Hepatocyte (in vitro differentiated cells): Measurements from ENCODE around the gene SERPINB6.

ENCODE experiments used
- CTCF ChIP-seq: fragments of 200-600 bp; sonication (generic); IDR thresholded peaks from 2 replicates; pipeline ENCODE4 v1.5.1; 2016; ENCODE audit warnings: antibody characterized with exemption, mild to moderate bottlenecking; ENCODE audit not compliant: poor library complexity
- EZH2 ChIP-seq: fragments of 200-600 bp; sonication (generic); IDR thresholded peaks from 2 replicates; pipeline ENCODE4 v1.6.1; 2016; ENCODE audit warnings: antibody characterized with exemption, mild to moderate bottlenecking, borderline replicate concordance
- EZH2phosphoT487 ChIP-seq: fragments of 200-600 bp; sonication (generic); IDR thresholded peaks from one replicate; pipeline ENCODE4 v1.6.1; 2018; ENCODE audit warnings: antibody characterized with exemption, mild to moderate bottlenecking, low read depth, moderate library complexity; ENCODE audit not compliant: unreplicated experiment, severe bottlenecking

- TF ChIP-seq CTCF (no peak), EZH2 (no peak), EZH2phosphoT487 (no peak)
Observed at GRCh38 chr6:2944405-2945152, 26.8 kb downstream of the SERPINB6 start.
